ENCODE results near the gene HOXD1.

- TF ChIP-seq POLR2A (IDR thresholded peaks at IDR 0.05): no peak
- TF ChIP-seq CTCF (IDR thresholded peaks at IDR 0.05): no peak
Measured at GRCh38 chr2:176156301-176156806, 32.1 kb upstream of the HOXD1 start.

All from tibial nerve (tissue), 3 donors.